Femur (tissue), 1 donor: ENCODE measurements around the gene CTDSPL.

ENCODE experiments used
- DNase-seq: peaks from one replicate; pipeline ENCODE4 v3.0.0-alpha.2; 2017

The CTDSPL gene

DNA sequence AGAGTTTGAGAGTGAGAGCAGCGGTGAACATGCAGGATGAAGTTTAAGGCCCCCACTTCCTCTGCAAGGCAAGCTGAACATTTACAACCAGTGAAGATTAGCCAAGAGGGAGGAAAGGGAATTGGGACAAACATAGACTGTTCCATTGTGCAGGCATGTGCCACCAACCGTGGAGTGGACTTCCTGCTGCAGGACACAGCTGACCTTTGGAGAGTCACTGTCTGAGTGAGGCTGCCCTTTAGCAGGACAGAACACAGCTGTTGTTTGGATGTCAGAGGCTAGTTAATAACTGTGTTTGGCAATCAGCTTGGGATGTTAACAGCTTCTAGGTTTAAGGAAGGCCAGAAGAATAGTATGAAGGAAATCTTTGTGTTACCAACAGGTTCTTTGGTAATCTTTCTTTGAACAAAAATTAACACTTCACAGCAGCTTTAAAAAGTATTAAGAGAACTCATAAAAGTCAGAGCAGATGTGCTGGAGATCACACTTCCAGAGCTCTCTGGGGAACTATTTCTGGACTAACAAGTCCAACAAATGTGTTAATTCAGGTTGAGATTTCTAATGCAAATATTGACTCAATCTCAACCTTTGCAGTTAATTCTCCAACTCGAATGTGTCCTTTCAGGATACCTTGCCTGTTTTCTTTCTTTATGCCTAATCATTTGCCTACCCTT lies 31.4 kb downstream of the CTDSPL start:
- DNase-seq: no peak

DNA sequence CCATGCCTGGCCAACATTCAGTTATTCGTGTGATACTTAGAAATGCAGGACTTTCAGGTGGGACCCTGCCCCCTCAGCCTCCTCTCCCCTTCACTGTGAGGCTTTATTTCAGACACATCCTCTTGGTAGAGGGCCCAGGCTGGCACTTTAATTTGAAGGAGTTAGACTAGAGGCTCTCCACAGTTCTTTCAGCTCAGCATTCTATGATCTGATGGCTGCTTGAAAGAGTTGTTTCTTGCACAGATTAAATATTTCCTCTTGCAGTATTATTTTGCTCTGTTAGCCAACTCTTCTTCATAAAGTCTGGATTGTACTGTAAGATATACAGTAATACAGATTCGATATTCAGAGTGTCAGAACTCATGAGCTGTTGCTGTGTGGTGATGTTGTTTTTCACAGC lies 35.1 kb downstream of the CTDSPL start:
- no peak for DNase-seq

DNA sequence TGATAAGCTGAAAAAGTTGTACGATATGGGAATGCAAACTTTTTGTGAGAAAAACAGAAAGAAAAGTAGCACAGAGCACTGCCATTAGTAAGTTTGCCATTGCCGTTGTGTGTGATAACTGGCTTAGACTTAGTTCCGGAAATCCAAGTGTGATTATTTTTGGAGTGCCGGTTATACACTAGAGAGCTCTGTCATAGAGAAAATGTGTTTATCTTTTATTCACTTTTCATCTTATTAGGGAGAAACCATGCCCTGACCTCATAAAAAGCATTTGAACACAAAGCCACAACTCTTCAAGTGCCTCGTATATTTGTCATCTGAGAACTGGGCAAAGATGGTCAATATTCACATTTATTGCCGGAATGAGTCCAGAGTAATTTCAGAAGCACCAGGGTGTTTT lies 36.1 kb downstream of the CTDSPL start:
- DNase-seq: no peak

DNA sequence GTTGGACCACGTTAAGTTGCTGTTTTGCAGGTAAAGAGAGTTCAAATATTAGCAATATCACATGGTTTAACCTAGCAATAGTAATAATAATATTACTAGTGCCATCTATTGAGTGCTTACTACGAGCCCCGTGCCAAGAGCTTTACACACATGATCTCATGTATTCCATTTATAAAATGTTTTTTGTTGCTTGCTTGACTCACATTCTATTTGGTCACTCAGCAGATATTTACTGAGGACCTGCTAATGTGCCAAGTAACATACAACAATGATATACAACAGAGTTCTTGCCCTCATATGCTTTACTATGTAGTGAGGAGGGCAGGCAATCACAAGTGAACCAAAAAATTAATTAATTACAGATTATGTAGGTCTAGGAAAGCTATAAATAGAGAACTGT lies 36.7 kb downstream of the CTDSPL start:
- no peak for DNase-seq

DNA sequence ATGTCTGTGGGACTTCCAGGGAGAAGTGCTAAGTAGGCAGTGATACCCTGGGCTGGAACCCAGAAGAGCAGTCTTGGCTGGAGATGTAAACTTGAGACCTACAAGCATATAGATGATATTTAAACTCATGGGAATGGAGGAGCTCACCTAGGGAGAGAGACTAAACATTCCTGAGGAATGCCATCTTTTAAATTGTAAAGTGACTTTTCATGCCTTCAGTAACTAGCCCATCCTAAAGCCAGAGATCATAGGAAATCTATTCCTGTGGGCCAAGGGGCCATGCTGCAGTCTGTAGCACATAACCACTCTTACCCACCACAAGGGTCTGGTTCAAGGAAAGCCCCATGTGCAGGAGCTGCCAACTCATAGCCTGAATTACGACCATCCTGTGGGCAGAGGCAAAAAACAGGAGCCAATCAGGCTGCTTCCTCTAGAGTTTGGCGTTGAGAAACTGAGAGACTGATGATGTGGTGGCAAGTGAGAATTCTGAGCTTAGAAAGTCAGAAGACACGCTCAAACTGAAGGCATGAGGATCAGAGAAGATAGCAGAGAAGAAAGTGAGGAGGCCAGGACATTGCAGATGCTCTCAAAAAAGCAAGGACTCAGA lies 37.5 kb downstream of the CTDSPL start:
- no peak for DNase-seq

DNA sequence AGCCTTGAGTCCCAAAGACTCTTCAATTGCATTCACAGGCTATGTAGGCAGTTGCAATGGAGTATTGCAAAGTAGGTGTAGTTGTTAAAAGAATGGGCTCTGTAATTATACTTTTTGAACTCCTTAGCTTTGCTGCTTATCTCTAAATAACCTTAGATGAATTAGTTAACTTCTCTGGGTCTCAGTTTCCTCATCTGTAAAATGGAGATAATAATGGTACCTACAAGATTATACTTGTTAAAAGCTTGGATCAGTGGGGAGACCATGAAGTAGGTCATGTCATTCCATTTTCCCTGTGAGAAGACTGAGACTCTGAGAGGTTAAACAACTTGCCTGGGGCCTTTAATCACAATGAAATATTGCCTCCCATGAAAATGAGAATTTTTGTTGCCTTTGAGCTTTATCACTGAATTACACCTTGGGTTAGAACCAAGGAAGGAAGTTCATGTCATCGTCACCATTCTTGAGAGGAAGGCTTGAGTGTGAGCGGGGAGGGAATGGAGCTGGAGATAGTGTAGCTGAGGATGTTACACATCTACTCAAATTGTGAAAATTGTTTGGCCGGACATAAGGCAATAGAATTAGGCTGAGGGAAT lies 38.1 kb downstream of the CTDSPL start:
- no peak for DNase-seq

DNA sequence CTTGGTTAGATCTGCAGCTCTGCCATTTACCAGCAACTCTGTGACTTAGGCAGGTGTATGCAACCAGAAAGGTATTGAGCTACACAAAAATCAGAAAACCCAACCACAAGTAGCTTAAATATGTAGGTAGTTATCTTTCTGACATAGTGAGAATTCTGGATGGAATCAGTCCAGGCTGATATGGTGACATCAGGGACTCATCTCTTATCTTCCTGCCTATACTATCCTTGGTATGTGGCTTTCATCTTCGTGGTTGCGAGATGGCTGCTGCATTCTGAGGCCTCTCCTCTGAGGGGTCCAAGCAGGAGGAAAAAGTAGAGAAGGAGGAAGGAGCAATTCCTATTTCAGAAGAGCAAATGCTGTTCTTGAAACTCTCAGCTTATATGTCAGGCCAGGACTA lies 40.0 kb downstream of the CTDSPL start:
- no peak for DNase-seq

DNA sequence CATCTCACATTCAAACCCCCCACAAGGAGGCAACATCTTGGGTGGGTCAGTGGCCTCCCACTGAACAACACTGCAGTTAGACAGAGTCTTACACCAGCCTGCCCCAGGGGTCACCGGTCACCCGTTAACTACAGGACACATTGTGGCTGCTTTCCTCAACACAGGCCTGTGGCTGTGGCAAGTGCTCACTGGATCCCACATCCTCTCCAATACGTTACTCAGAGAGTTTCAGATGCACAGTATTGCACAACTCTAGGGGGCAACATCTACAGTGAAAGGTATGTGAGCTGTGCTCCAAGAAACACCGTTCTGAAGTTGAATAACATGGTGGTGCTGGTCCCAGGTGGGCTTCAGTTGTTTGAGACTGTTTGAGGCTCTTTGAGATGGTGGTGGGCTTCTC lies 41.0 kb downstream of the CTDSPL start:
- DNase-seq: no peak

DNA sequence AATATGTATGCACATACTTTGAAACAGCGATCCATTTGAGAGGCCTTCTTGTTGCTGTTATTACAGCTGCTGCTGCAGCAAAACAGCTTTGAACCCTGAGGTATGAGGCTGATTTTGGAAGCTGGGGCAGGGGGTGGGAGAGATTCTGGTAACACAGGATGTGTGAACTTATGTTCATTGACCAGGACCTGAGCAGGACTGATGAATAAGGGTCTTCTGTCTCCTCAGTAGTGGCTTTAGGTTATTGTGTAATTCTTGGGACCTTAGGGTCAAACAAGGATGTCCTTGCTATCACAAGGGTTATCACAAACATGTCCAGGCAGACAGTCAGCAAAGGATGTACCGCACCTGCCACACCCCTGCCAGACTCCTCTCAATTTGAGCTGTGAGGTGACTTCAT lies 41.6 kb downstream of the CTDSPL start:
- no peak for DNase-seq

DNA sequence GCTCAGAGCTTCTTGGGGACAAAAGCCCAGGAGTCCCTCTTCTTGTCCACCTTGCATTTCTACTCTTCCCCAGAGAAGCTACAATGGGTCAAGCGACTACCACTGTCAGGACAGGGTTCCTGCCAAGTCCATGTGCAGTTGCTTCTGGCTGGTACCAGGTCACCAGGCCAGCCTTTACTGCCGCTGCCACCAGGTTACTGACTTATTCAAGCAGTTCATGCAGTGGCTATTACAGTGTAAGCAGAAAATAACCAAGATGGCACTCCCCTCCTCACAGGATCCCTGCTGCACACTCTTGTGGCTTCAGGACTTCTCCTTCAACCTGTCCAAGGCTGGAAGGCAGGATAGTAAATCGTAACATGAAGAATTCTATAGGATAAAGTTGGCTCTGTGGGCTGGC lies 42.1 kb downstream of the CTDSPL start:
- DNase-seq: no peak

DNA sequence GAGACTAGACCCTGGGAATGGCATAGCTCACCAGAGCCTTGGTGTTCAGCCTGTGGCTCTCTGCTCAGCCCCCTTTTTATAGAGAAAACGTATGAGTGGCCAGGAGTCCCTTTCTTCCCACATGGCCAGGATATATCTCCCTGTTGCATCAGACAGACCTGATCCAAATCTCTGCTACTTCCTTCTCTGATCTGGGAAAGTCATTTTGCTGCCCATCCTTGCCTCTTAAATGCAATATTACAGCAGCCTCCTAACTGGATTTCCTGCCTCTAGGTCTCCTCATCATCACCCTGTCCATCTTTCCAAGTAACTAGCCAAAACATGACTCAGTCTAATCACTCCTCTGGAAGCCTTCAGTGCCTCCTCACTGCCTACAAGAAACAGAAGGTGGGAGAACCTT lies 42.9 kb downstream of the CTDSPL start:
- no peak for DNase-seq

DNA sequence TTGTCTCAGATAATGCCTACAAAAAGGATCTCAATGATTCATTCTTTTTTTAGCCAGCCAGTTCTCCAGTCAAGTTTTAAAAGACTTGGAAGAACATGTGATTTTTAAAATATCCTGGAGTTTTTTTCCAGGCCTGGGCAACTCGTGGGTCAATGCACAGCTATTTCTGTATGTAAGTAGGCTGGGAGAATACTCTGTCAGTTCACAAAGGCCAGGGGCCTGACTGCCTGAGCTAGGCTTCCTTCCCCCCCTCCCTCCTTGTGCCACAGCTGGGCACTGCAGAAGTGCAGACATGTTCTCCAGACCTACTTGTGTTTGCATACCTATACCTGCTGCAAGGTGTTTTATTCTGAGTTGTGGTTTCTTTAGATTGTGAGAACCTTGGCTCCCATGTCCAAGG lies 43.7 kb downstream of the CTDSPL start:
- DNase-seq: no peak

DNA sequence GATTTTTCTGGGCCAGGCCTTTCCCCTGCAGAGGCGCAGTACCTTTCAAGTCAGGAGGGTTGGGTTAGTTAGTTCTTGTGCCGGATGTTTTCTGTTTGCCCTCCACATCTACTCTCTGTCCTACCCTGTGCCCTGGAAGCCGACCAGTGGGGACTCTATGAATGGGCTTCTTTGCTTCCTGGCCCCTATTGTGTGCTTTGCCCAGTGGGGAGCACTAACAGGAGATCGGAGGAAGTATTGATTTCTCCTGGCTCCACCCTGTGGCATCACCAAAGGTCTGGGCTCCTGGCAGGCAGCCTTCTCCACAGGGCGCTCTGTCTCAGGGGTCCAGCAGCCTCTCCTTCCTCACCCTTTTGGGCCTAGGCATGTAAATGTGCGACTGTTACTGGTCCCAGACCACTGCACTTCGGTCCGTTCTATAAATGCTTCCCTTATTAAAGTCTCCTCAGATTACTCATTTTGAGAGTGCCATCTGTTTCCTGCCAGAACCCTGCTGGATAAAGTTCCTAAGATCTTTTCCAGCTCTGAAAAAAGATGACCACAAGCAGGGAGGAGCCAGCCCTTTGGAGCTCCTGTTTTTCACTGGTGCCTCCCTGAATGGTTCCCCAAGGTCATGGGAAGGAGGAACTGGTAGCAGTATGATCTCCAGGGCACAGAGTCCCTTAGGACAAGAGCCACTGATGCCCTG lies 44.5 kb downstream of the CTDSPL start:
- DNase-seq: no peak

DNA sequence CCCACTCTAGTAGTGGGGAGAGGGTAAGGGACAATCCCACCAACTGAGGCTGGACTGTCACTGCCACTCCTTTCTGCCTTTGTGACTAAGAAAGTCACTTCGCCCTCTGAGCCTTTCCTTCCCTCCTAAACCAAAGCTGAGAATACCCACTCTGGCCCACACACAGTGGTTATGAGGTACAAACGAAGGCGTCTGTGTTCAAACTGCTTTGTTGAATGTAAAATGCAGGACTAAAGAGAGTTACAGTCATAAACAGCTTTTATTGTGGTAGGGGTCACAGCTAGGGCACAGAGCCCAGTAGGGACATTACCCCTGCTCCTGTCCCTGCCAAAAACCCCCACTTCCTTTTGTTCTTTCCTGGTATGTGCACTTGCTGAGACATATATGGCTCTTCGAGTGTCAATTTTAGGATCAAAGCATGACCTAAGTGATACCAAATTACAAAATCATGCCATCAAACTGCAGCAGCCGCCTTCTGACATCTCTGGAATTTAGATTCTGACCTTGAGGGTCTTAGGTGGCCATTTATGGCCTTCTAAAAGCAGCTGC lies 45.1 kb downstream of the CTDSPL start:
- DNase-seq: no peak

DNA sequence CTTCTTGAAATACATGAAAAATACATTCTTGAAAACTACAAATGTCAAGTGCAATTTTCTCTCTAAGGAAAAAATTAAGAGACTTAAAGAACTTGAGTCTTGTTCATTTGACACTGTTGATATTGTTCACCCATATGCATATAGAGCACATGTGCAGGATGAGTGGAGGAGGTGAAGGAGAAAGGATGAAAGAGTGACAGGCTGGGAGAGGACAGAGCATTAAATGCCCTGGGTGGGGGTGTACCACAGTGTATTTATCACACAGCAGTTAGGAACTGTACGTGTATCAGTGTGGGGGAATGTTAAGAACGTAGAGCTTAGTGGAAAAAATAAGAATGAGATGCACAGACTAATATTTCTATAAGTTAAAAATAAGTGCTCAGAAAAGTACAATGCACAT lies 45.7 kb downstream of the CTDSPL start:
- DNase-seq: no peak

DNA sequence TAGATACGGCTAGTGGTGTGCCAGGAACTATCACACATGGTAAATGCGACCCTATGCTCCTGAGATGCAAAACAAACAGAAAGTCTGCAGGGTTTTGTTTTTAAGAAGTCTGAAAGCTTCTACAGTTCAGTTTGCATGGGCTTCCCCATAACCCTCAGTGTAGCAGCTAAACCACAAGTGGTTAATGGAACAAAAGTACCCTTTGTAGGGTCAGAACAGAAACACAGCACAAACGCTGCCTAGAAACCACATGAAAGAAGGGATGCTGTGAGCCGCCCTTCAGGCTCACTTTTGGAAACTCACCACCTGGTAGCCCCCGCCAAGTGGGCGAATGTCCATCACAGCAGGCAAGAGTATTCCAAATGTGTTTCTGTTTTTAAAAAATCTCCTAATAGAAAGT lies 46.2 kb downstream of the CTDSPL start:
- no peak for DNase-seq

DNA sequence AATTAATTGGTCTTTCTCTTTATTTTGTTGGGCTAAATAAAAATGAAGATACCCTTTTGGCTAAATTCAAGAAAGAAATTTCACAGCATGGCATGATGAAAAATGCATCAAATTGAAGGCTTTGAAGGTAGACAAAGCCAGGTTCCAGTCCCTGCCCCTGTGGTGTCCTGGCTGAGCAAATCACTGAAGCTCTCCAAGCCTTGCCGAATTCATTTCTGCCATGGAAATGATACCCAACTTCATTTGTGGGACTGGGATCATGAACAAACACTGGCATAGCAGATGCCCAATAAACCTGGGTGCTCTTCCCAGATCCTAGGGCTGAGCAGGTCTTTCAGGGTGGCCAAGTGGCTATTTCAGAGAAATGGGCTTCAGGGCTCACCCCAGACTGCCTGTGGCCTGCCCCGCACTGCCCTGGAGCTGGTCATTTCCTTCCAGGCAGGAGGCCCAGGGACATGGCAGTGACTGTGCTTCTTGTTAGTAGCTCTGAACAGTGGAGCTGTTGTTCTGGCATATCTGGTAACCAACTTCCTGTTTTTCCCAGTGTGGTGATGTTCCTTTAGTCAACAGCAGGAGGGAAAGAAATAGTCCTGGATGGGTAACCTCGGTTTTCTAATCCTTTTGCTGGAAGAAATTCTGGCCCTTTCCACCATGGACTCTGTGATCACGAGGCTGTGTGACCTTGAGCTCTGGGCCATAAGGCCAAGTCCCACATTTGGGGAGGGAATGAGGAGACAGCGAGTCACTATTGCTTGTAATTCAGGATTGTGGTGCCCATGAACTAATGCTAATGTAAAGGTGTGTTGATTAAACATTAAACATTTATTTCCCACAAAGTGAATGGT lies 47.6 kb downstream of the CTDSPL start:
- DNase-seq: no peak

DNA sequence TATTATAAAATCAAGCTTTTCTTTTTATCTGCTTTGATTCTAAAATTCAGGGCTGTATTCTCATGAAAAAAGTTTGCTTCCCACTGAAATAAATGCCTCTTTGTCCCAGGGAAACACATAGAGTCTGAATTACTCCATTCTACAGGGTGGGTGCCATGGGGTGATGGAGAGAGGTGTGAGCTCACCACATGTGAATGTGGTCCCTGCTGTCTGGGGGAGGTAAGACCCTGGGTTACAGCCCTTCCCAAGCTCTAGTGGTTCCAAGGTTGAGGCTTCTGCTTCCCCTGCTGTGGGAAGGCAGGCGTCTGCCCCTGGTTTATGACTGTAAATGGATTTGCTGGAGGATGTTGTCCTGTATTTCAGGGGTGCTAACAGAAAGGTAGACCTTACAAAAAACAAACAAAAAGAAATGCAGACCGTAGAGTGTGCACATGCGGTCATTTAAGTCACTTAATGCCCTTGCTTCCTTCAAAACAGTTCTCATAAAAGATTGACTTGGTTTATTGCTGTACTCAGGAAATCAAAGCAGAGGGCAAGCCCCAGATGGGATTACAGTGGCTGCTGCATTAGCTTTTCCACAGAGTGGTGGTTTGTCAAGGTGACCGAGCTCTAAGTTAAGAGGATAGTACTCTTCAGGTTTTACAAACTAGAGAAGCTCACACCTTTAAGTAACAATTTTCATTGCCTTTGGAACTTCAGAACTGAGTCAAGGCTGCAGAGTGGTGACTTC lies 49.2 kb downstream of the CTDSPL start:
- DNase-seq: no peak

DNA sequence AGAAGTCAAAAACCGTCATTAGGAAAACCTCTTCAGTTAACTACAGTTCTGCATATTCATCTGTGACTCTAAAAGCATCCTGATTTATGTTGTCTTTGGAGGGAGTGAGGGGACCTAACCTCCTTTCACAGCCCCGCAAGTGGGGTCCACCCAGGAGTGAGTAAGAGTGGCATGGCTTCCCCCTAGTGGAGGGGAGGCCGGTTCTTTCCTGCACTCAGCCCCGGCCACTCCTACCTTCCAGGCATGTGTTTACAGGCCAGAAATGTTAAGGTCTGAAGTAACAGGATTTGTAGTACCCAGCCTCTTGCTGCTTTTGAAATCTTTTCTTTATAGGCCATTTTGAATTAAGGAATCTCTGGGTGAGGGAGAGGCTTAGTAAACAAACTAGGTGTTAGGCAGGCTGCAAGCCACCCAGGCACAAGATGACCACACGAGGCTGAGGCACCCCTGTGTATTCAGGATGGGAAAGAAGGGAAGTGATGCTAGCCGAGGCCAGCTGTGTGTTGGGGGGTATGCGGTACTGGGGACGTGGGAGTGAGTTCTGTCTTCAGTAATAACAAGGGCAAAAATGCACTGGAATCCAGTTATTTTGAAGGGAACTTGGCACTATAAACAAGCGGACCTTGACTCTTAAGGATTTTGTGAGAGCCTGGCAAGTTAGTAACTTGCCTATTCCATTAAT lies 50.5 kb downstream of the CTDSPL start:
- DNase-seq: no peak

DNA sequence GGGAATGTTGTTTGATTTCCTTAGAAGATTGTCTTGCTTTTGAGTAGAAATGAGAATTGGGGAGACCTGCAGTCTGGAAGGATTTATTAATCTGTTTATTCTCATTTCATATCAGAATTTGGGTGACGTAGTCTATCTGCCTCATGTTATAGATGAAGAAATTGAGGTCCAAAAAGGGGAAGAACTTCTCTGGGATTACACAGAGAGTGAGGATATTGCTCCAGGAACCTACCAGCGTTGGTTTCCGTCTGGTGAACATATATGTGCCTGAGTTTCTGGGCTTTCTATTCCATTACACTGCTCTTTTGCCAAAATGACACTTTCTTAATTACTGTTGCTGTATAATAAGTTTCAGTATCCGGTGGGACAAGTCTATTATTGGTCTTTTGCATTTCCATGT lies 51.8 kb downstream of the CTDSPL start:
- DNase-seq: no peak

DNA sequence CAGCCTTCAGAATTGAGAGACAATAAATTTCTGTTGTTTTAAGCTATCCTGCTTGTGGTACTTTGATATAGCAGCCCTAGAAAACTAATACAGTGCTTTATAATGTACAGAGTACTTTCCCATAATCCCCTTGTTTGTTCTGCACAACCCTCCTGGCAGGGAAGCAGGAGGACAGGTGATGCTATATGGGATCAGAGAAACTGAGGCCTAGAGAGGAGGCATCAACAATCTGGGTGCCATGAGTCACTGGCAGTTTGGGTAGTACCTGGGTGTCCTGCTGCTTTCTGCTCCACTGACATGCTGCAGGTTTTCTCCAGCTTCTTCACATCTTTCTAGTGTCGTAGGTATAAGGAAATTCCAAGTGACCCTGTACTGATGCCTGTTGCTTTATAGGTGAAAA lies 55.0 kb downstream of the CTDSPL start:
- no peak for DNase-seq

DNA sequence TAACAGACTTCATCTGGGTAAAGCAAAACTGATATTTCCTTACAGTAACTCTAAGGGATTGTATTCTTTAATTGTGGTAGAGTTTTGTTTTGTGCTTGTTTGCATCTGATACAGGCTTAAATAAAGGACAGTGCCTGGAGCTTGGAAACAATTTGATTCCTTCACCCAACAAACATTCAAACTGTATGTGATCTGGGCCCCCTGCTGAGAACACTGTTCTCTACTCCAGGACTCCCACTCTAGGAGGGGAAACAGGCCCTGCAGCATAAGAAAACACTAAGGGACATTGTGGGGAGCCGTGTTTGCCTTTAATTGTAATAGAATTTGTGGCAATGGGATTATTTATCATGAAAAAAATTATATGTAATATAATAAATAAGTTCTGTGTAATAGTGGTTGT lies 56.9 kb downstream of the CTDSPL start:
- DNase-seq: no peak
